ENCODE results near the gene PDGFD.

PDGFD gene

DNA sequence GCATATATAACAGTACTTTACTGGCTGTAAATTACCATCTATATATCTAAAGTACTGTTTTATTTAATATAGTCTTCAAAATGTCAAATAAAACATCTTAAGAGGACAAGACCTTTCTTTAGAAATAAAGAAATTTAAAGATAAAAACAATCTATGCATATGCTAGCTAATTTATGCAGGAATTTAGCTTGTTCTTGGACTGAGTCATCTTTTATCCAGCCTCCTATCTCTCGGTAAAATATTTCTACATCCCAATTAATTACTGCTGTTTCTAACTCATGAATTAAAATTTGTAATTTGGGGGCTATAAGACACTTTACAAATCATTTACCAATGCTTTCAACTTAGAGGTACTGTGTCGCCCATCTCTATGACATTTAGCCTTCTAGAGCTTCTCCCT is 200.3 kb downstream of the PDGFD start:
- no peak for DNase-seq (ENCODE audit: low spot score)
- TF ChIP-seq, protein P1, sequence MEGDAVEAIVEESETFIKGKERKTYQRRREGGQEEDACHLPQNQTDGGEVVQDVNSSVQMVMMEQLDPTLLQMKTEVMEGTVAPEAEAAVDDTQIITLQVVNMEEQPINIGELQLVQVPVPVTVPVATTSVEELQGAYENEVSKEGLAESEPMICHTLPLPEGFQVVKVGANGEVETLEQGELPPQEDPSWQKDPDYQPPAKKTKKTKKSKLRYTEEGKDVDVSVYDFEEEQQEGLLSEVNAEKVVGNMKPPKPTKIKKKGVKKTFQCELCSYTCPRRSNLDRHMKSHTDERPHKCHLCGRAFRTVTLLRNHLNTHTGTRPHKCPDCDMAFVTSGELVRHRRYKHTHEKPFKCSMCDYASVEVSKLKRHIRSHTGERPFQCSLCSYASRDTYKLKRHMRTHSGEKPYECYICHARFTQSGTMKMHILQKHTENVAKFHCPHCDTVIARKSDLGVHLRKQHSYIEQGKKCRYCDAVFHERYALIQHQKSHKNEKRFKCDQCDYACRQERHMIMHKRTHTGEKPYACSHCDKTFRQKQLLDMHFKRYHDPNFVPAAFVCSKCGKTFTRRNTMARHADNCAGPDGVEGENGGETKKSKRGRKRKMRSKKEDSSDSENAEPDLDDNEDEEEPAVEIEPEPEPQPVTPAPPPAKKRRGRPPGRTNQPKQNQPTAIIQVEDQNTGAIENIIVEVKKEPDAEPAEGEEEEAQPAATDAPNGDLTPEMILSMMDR (conservative IDR thresholded peaks at IDR 0.05; ENCODE audit: low read depth) = no peak
- no peak overlapping the region for H3K27ac ChIP-seq
- POLR2A ChIA-PET (ENCODE audit: low non-redundant PET) = no interaction called here
- CTCF ChIA-PET = no interaction called here

- POLR2A ChIA-PET (ENCODE audit: low non-redundant PET) = no interaction called here
- H3K27ac ChIP-seq = no peak overlapping the region
- CTCF ChIA-PET = interaction anchor here (0.6 kb wide), 1 partner anchor 30 kb away, joined by 4 read pairs; no protein-coding TSS in a partner anchor
- TF ChIP-seq, protein P1 (conservative IDR thresholded peaks at IDR 0.05; ENCODE audit: low read depth) = no peak
- peak; percentile 23 for DNase-seq (ENCODE audit: low spot score)
Measured at GRCh38 chr11:103961010-103961409, 202.9 kb downstream of the PDGFD start.

- no peak overlapping the region for H3K27ac ChIP-seq
- CTCF ChIA-PET = no interaction called here
- POLR2A ChIA-PET (ENCODE audit: low non-redundant PET) = no interaction called here
- DNase-seq (ENCODE audit: low spot score) = no peak
- TF ChIP-seq, protein P1 (conservative IDR thresholded peaks at IDR 0.05; ENCODE audit: low read depth) = no peak
Measured at GRCh38 chr11:103960108-103960507, 203.8 kb downstream of the PDGFD start.

- ChIA-PET POLR2A (ENCODE audit: low non-redundant PET) (no interaction called here), CTCF (no interaction called here)
- no peak overlapping the region for H3K27ac ChIP-seq
Measured at GRCh38 chr11:103959279-103959942, 204.5 kb downstream of the PDGFD start.

GRCh38 chr11:103958475-103959215 is 205.3 kb downstream of the PDGFD start:
- ChIA-PET POLR2A (ENCODE audit: low non-redundant PET) (no interaction called here), CTCF (no interaction called here)
- no peak overlapping the region for H3K27ac ChIP-seq
- TF ChIP-seq, protein P1 (conservative IDR thresholded peaks at IDR 0.05; ENCODE audit: low read depth) = no peak
- no peak for DNase-seq (ENCODE audit: low spot score)

More at GRCh38 chr11:103959279-103959942, 204.5 kb downstream of the PDGFD start:
- TF ChIP-seq, protein P1 (conservative IDR thresholded peaks at IDR 0.05; ENCODE audit: low read depth) = no peak
- DNase-seq (ENCODE audit: low spot score) = no peak

- TF ChIP-seq, protein P1 (conservative IDR thresholded peaks at IDR 0.05; ENCODE audit: low read depth) = no peak
- H3K27ac ChIP-seq = no peak overlapping the region
- POLR2A ChIA-PET (ENCODE audit: low non-redundant PET) = no interaction called here
- DNase-seq (ENCODE audit: low spot score) = no peak
- CTCF ChIA-PET = no interaction called here
Measured at GRCh38 chr11:103953797-103954486, 210.0 kb downstream of the PDGFD start.
